ENCODE results near the gene ZFPM1. TPM values are rescaled to one million over a fixed set of nuclear protein-coding genes. Genes with fewer than 3 reads are reported as not detected.

The ZFPM1 gene
- polyA plus RNA-seq, 1 of the 3 experiments (the other 2 are of a cell fraction), result 1.2 TPM

DNA sequence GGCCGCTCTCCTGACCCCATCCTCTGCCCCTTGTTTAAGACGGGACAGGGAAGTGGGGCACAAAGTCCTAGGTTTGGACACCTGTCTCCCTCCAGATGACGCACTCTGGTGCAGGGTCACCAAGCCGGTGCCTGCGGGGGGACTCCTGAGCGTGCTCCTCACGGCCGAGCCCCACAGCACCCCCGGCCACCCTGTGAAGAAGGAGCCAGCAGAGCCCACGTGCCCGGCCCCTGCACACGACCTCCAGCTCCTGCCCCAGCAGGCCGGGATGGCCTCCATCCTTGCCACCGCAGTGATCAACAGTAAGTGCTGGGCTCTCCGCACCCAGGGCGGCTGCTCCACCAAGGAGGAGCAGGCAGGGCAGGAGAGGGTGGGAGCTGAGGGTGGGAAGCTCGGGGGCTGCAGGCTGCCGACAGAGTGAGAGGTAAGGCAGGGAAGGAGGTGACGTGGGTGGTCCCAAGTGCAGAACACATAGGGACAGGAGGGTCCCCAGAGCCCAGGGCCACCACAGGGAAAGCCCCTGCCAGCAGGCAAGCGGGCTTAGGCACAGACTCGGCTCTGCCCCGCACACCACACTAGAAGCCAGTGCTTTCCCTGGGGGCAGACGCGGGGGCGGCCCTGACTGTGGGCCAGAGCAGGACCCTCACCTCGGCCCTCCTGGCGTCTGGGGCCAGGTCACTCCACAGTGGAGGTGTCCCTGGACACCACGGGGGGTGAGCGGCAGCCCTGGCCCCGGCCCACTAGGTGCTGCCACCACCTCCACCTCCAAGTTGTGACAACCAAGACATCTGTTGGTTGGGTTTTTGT is 75.1 kb downstream of the ZFPM1 start:
- Histone ChIP-seq H3K27me3 (ENCODE audit: insufficient read depth) (no peaks in the 10 kb centered on the region), H2AFZ (ENCODE audit: low read depth) (no peak overlapping the region), H4K20me1 (ENCODE audit: insufficient read depth) (no peaks in the 10 kb centered on the region), H3K4me2 (no peak overlapping the region), H3K4me3 (ENCODE audit: low read depth in 2 of 2, low read length in 1 of 2) (no peak overlapping the region), H3K79me2 (ENCODE audit: insufficient read depth) (no peaks in the 10 kb centered on the region), H3K9me3 (no peaks in the 10 kb centered on the region), H3F3A (replicated peaks; ENCODE audit: insufficient read depth) (no peaks in the 10 kb centered on the region), H3K4me1 (ENCODE audit: control insufficient read depth in 1 of 2, insufficient read depth in 2 of 2, low read depth in 1 of 2, low read length in 1 of 2) (peaks cover 0 to 9% of the 10 kb centered on the region in 2 experiments; a peak in 1 of 4 replicates), H3K27ac (ENCODE audit: low read depth in 2 of 2, low read length in 1 of 2) (no peak overlapping the region; a peak in 1 of 4 replicates), H3K9ac (no peak overlapping the region), H3K36me3 (replicated peaks in 1 of 2; ENCODE audit: control insufficient read depth in 1 of 2, insufficient read depth in 2 of 2, low read length in 1 of 2) (peaks cover 0 to 6% of the 10 kb centered on the region in 2 experiments), H3K9me2 (no peaks in the 10 kb centered on the region)
- DNase-seq, result no peak
- ChIA-PET CTCF (interaction anchor here (1.0 to 3.3 kb wide), 9 partner anchors 12 to 89 kb away, joined by 3 to 12 read pairs (median 4); no protein-coding TSS in a partner anchor), POLR2A (no interaction called here)
- TF ChIP-seq, protein P1, sequence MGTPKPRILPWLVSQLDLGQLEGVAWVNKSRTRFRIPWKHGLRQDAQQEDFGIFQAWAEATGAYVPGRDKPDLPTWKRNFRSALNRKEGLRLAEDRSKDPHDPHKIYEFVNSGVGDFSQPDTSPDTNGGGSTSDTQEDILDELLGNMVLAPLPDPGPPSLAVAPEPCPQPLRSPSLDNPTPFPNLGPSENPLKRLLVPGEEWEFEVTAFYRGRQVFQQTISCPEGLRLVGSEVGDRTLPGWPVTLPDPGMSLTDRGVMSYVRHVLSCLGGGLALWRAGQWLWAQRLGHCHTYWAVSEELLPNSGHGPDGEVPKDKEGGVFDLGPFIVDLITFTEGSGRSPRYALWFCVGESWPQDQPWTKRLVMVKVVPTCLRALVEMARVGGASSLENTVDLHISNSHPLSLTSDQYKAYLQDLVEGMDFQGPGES (IDR thresholded peaks at IDR 0.05; ENCODE audit: low read depth, low read length), result no peak
- no peak for TF ChIP-seq JUND (IDR thresholded peaks at IDR 0.05)
- no peak for TF ChIP-seq GABPA (IDR thresholded peaks at IDR 0.05; ENCODE audit: low read depth)
- TF ChIP-seq ELF1 (IDR thresholded peaks at IDR 0.05), result no peak
- TF ChIP-seq YY1 (IDR thresholded peaks at IDR 0.05; ENCODE audit: low read depth), result no peak
- TF ChIP-seq, protein P2, sequence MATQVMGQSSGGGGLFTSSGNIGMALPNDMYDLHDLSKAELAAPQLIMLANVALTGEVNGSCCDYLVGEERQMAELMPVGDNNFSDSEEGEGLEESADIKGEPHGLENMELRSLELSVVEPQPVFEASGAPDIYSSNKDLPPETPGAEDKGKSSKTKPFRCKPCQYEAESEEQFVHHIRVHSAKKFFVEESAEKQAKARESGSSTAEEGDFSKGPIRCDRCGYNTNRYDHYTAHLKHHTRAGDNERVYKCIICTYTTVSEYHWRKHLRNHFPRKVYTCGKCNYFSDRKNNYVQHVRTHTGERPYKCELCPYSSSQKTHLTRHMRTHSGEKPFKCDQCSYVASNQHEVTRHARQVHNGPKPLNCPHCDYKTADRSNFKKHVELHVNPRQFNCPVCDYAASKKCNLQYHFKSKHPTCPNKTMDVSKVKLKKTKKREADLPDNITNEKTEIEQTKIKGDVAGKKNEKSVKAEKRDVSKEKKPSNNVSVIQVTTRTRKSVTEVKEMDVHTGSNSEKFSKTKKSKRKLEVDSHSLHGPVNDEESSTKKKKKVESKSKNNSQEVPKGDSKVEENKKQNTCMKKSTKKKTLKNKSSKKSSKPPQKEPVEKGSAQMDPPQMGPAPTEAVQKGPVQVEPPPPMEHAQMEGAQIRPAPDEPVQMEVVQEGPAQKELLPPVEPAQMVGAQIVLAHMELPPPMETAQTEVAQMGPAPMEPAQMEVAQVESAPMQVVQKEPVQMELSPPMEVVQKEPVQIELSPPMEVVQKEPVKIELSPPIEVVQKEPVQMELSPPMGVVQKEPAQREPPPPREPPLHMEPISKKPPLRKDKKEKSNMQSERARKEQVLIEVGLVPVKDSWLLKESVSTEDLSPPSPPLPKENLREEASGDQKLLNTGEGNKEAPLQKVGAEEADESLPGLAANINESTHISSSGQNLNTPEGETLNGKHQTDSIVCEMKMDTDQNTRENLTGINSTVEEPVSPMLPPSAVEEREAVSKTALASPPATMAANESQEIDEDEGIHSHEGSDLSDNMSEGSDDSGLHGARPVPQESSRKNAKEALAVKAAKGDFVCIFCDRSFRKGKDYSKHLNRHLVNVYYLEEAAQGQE (IDR thresholded peaks at IDR 0.05; ENCODE audit: low read depth, low read length), result no peak
- TF ChIP-seq RCOR1 (IDR thresholded peaks at IDR 0.05; ENCODE audit: low read length), result no peak
- no peak for TF ChIP-seq CHD2 (IDR thresholded peaks at IDR 0.05; ENCODE audit: low read length, partially characterized antibody)
- TF ChIP-seq TEAD4 (IDR thresholded peaks at IDR 0.05; ENCODE audit: borderline replicate concordance, insufficient read depth), result no peak
- no peak for TF ChIP-seq MEF2A (IDR thresholded peaks at IDR 0.05; ENCODE audit: borderline replicate concordance, low read depth)
- TF ChIP-seq, protein P3, sequence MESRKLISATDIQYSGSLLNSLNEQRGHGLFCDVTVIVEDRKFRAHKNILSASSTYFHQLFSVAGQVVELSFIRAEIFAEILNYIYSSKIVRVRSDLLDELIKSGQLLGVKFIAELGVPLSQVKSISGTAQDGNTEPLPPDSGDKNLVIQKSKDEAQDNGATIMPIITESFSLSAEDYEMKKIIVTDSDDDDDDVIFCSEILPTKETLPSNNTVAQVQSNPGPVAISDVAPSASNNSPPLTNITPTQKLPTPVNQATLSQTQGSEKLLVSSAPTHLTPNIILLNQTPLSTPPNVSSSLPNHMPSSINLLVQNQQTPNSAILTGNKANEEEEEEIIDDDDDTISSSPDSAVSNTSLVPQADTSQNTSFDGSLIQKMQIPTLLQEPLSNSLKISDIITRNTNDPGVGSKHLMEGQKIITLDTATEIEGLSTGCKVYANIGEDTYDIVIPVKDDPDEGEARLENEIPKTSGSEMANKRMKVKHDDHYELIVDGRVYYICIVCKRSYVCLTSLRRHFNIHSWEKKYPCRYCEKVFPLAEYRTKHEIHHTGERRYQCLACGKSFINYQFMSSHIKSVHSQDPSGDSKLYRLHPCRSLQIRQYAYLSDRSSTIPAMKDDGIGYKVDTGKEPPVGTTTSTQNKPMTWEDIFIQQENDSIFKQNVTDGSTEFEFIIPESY (IDR thresholded peaks at IDR 0.05; ENCODE audit: borderline replicate concordance, low read depth), result no peak
- no peak for TF ChIP-seq FOSL2 (IDR thresholded peaks at IDR 0.05; ENCODE audit: borderline replicate concordance, low read depth)
- TF ChIP-seq, protein P4, sequence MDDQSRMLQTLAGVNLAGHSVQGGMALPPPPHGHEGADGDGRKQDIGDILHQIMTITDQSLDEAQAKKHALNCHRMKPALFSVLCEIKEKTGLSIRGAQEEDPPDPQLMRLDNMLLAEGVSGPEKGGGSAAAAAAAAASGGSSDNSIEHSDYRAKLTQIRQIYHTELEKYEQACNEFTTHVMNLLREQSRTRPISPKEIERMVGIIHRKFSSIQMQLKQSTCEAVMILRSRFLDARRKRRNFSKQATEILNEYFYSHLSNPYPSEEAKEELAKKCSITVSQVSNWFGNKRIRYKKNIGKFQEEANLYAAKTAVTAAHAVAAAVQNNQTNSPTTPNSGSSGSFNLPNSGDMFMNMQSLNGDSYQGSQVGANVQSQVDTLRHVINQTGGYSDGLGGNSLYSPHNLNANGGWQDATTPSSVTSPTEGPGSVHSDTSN (IDR thresholded peaks at IDR 0.05), result no peak
- TF ChIP-seq, protein P5, sequence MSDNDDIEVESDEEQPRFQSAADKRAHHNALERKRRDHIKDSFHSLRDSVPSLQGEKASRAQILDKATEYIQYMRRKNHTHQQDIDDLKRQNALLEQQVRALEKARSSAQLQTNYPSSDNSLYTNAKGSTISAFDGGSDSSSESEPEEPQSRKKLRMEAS (IDR thresholded peaks at IDR 0.05; ENCODE audit: low read depth), result no peak
- no peak for TF ChIP-seq SIN3A (IDR thresholded peaks at IDR 0.05; ENCODE audit: borderline replicate concordance, low read depth, low read length)
- no peak for TF ChIP-seq TCF12 (IDR thresholded peaks at IDR 0.05)
- TF ChIP-seq NRF1 (IDR thresholded peaks at IDR 0.05; ENCODE audit: low read depth, low read length), result no peak
- TF ChIP-seq, protein P6, sequence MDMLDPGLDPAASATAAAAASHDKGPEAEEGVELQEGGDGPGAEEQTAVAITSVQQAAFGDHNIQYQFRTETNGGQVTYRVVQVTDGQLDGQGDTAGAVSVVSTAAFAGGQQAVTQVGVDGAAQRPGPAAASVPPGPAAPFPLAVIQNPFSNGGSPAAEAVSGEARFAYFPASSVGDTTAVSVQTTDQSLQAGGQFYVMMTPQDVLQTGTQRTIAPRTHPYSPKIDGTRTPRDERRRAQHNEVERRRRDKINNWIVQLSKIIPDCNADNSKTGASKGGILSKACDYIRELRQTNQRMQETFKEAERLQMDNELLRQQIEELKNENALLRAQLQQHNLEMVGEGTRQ (IDR thresholded peaks at IDR 0.05; ENCODE audit: borderline replicate concordance, low read depth, low read length), result no peak
- no peak for TF ChIP-seq RAD21 (IDR thresholded peaks at IDR 0.05; ENCODE audit: low read length)
- WGBS (ENCODE audit: low lambda C conversion rate), result 82% methylated on average over 18 of the region's 30 CpGs

Data from SK-N-SH (cell line).